ENCODE measurements around the gene FBXO28. TPM values are rescaled to one million over a fixed set of nuclear protein-coding genes. Genes with fewer than 3 reads are reported as not detected.
A peak's percentile ranks its signal among the peaks of the same experiment; 100 is the strongest.

FBXO28 gene
- total RNA-seq, 6 experiments from 2014 or later = 34.3 to 41.8 (median 39.2) TPM

- H3K36me3 Mint-ChIP-seq (ENCODE audit: low read depth) = no peaks in the 10 kb centered on the region
- H3K27me3 Mint-ChIP-seq (ENCODE audit: insufficient read depth) = 0 out of 2 replicates have a peak, but pooled peaks cover 4% of the 10 kb centered on the region
- H3K27ac Mint-ChIP-seq = no peak overlapping the region
- DNase-seq = no peak
- no peaks in the 10 kb centered on the region for H3K9me3 Mint-ChIP-seq
- TF ChIP-seq CTCF (IDR thresholded peaks at IDR 0.05) = no peak
- peaks cover 21% of the 10 kb centered on the region for H3K4me1 Mint-ChIP-seq (ENCODE audit: low read depth)
- no peak overlapping the region for H3K4me3 Mint-ChIP-seq
Measured at GRCh38 chr1:224109981-224110380, 3.9 kb upstream of the FBXO28 start.

- 0 out of 2 replicates have a peak, but pooled peaks cover 1% of the 10 kb centered on the region for H3K27me3 Mint-ChIP-seq (ENCODE audit: insufficient read depth)
- no peaks in the 10 kb centered on the region for H3K36me3 Mint-ChIP-seq (ENCODE audit: low read depth)
- no peak overlapping the region for H3K4me3 Mint-ChIP-seq
- no peaks in the 10 kb centered on the region for H3K9me3 Mint-ChIP-seq
- DNase-seq = no peak
- no peak overlapping the region for H3K27ac Mint-ChIP-seq
- TF ChIP-seq CTCF (IDR thresholded peaks at IDR 0.05) = no peak
- peaks cover 28% of the 10 kb centered on the region for H3K4me1 Mint-ChIP-seq (ENCODE audit: low read depth)
Measured at GRCh38 chr1:224113005-224113404, 906 bp upstream of the FBXO28 start.

- DNase-seq = no peak
- TF ChIP-seq CTCF (IDR thresholded peaks at IDR 0.05) = no peak
Measured at GRCh38 chr1:224113545-224113917, 380 bp upstream of the FBXO28 start.

GRCh38 chr1:224114787-224115175 lies 870 bp downstream of the FBXO28 start:
- Mint-ChIP-seq H3K9me3 (no peaks in the 10 kb centered on the region), H3K36me3 (ENCODE audit: low read depth) (no peaks in the 10 kb centered on the region), H3K27me3 (ENCODE audit: insufficient read depth) (no peaks in the 10 kb centered on the region), H3K27ac (peak overlapping the region; percentile 85), H3K4me3 (peak overlapping the region; percentile 90), H3K4me1 (ENCODE audit: low read depth) (peaks cover 33% of the 10 kb centered on the region)
- no peak for TF ChIP-seq CTCF (IDR thresholded peaks at IDR 0.05)
- DNase-seq = no peak

More at GRCh38 chr1:224113545-224113917, 380 bp upstream of the FBXO28 start:
- Mint-ChIP-seq H3K4me1 (ENCODE audit: low read depth) (peaks cover 28% of the 10 kb centered on the region), H3K9me3 (no peaks in the 10 kb centered on the region), H3K27me3 (ENCODE audit: insufficient read depth) (no peaks in the 10 kb centered on the region), H3K4me3 (peak overlapping the region; percentile 90), H3K36me3 (ENCODE audit: low read depth) (no peaks in the 10 kb centered on the region), H3K27ac (peak overlapping the region; percentile 85)

- Mint-ChIP-seq H3K27me3 (ENCODE audit: insufficient read depth) (no peaks in the 10 kb centered on the region), H3K4me1 (ENCODE audit: low read depth) (peaks cover 37% of the 10 kb centered on the region), H3K9me3 (no peaks in the 10 kb centered on the region), H3K36me3 (ENCODE audit: low read depth) (no peaks in the 10 kb centered on the region), H3K4me3 (peak overlapping the region; percentile 90), H3K27ac (no peak overlapping the region; the same call in 1 of the 2 replicates)
- peak; percentile 53 for DNase-seq
- TF ChIP-seq CTCF (IDR thresholded peaks at IDR 0.05) = peak; percentile 86
Measured at GRCh38 chr1:224116131-224116530, 2.2 kb downstream of the FBXO28 start.

GRCh38 chr1:224118688-224119087 lies 4.8 kb downstream of the FBXO28 start:
- Mint-ChIP-seq H3K4me1 (ENCODE audit: low read depth) (peaks cover 44% of the 10 kb centered on the region), H3K9me3 (no peaks in the 10 kb centered on the region), H3K27me3 (ENCODE audit: insufficient read depth) (no peaks in the 10 kb centered on the region), H3K36me3 (ENCODE audit: low read depth) (no peaks in the 10 kb centered on the region), H3K4me3 (no peak overlapping the region), H3K27ac (no peak overlapping the region)
- TF ChIP-seq CTCF (IDR thresholded peaks at IDR 0.05) = no peak
- DNase-seq = no peak
